Hepatocyte (in vitro differentiated cells): ENCODE data around the gene GPR18. TPM values are rescaled to one million over a fixed set of nuclear protein-coding genes. Genes with fewer than 3 reads are reported as not detected.

ENCODE experiments used
- DNase-seq: peaks from one replicate; pipeline ENCODE4 v3.0.0-alpha.2; 2016; ENCODE audit warnings: low spot score
- H2AFZ ChIP-seq: fragments of 200-600 bp; sonication (generic); 2 replicates; pipeline ENCODE4 v1.6.0; 2016; ENCODE audit warnings: antibody characterized with exemption, mild to moderate bottlenecking
- H3K27ac ChIP-seq: fragments of 200-600 bp; sonication (generic); 2 replicates; pipeline ENCODE4 v1.5.1; 2016; ENCODE audit warnings: mild to moderate bottlenecking
- H3K27me3 ChIP-seq: fragments of 200-600 bp; sonication (generic); 2 replicates; pipeline ENCODE4 v1.6.1; 2016
- H3K36me3 ChIP-seq: fragments of 200-600 bp; sonication (generic); replicated peaks from 2 replicates; pipeline ENCODE4 v1.5.1; 2016; ENCODE audit warnings: low read depth; ENCODE audit not compliant: insufficient read depth
- H3K4me1 ChIP-seq: fragments of 200-600 bp; sonication (generic); 2 replicates; pipeline ENCODE4 v1.5.1; 2016; ENCODE audit warnings: mild to moderate bottlenecking, moderate library complexity; ENCODE audit not compliant: insufficient read depth
- H3K4me2 ChIP-seq: fragments of 200-600 bp; sonication (generic); 2 replicates; pipeline ENCODE4 v1.6.0; 2016
- H3K4me3 ChIP-seq: fragments of 200-600 bp; sonication (generic); 2 replicates; pipeline ENCODE4 v1.5.1; 2016; ENCODE audit warnings: mild to moderate bottlenecking
- H3K79me2 ChIP-seq: fragments of 200-600 bp; sonication (generic); 2 replicates; pipeline ENCODE4 v1.6.0; 2017; ENCODE audit warnings: mild to moderate bottlenecking
- H3K9me2 ChIP-seq: fragments of 200-600 bp; sonication (generic); replicated peaks from 2 replicates; pipeline ENCODE4 v1.6.0; 2017; ENCODE audit warnings: mild to moderate bottlenecking; ENCODE audit not compliant: insufficient read depth
- H3K9me3 ChIP-seq: fragments of 200-600 bp; sonication (generic); 2 replicates; pipeline ENCODE4 v1.5.1; 2016; ENCODE audit warnings: low read depth, mild to moderate bottlenecking
- H4K20me1 ChIP-seq: fragments of 200-600 bp; sonication (generic); 2 replicates; pipeline ENCODE4 v1.6.0; 2016; ENCODE audit warnings: mild to moderate bottlenecking; ENCODE audit not compliant: insufficient read depth, poor library complexity, severe bottlenecking
- CTCF ChIP-seq: fragments of 200-600 bp; sonication (generic); IDR thresholded peaks from 2 replicates; pipeline ENCODE4 v1.5.1; 2016; ENCODE audit warnings: antibody characterized with exemption, mild to moderate bottlenecking; ENCODE audit not compliant: poor library complexity
- EZH2 ChIP-seq: fragments of 200-600 bp; sonication (generic); IDR thresholded peaks from 2 replicates; pipeline ENCODE4 v1.6.1; 2016; ENCODE audit warnings: antibody characterized with exemption, mild to moderate bottlenecking, borderline replicate concordance
- EZH2phosphoT487 ChIP-seq: fragments of 200-600 bp; sonication (generic); IDR thresholded peaks from one replicate; pipeline ENCODE4 v1.6.1; 2018; ENCODE audit warnings: antibody characterized with exemption, mild to moderate bottlenecking, low read depth, moderate library complexity; ENCODE audit not compliant: unreplicated experiment, severe bottlenecking
- WGBS: methylation state at CpG from one replicate; pipeline ENCODE4 v1.1.6; 2016; ENCODE audit warnings: low lambda C conversion rate; ENCODE audit errors: missing lambda C conversion rate; 5-methylcytosine and 5-hydroxymethylcytosine counted together
- polyA plus RNA-seq: library from polyadenylated mRNA; unstranded; fragments of >200 nt; fragmentation: Nextera tagmentation; extraction: Ambion mirVana; gene quantifications from 2 replicates; pipeline ENCODE4 v1.2.1, GENCODE V29; 2016
- total RNA-seq: library from RNA; depleted of rRNA; stranded (reverse); fragments of >200 nt; gene quantifications from 2 replicates; pipeline ENCODE4 v1.2.3, GENCODE V29; 2014

GPR18 gene
- total and polyA plus RNA-seq, 2 experiments from 2014 or later: not detected

GRCh38 chr13:99278843-99279242 is 20.7 kb upstream of the GPR18 start:
- Histone ChIP-seq H2AFZ (no peak overlapping the region), H3K79me2 (peaks cover 4% of the 10 kb centered on the region), H3K36me3 (no peaks in the 10 kb centered on the region), H3K9me3 (no peaks in the 10 kb centered on the region), H3K4me1 (no peaks in the 10 kb centered on the region), H3K27ac (no peak overlapping the region), H3K4me3 (no peak overlapping the region), H3K27me3 (no peaks in the 10 kb centered on the region), H3K4me2 (no peak overlapping the region), H3K9me2 (no peaks in the 10 kb centered on the region), H4K20me1 (no peaks in the 10 kb centered on the region)
- WGBS: 92% methylated on average over 3 of the region's 3 CpGs
- DNase-seq: no peak
- no peak for TF ChIP-seq CTCF
- no peak for TF ChIP-seq EZH2phosphoT487
- TF ChIP-seq EZH2: no peak

GRCh38 chr13:99278200-99278599 is 20.0 kb upstream of the GPR18 start:
- Histone ChIP-seq H3K79me2 (peaks cover 4% of the 10 kb centered on the region), H3K4me1 (no peaks in the 10 kb centered on the region), H3K27ac (no peak overlapping the region), H3K27me3 (no peaks in the 10 kb centered on the region), H3K36me3 (no peaks in the 10 kb centered on the region), H3K4me2 (no peak overlapping the region), H3K9me2 (no peaks in the 10 kb centered on the region), H4K20me1 (no peaks in the 10 kb centered on the region), H2AFZ (no peak overlapping the region), H3K9me3 (no peaks in the 10 kb centered on the region), H3K4me3 (no peak overlapping the region)
- DNase-seq: no peak
- WGBS: 98% methylated on average over 5 of the region's 5 CpGs
- TF ChIP-seq EZH2 (no peak), CTCF (no peak), EZH2phosphoT487 (no peak)

- TF ChIP-seq EZH2 (no peak), CTCF (no peak), EZH2phosphoT487 (no peak)
- no peak overlapping the region for H3K4me2 ChIP-seq
- H4K20me1 ChIP-seq: no peaks in the 10 kb centered on the region
- no peak overlapping the region for H3K4me3 ChIP-seq
- peaks cover 5% of the 10 kb centered on the region for H3K79me2 ChIP-seq
- no peaks in the 10 kb centered on the region for H3K9me3 ChIP-seq
- H3K9me2 ChIP-seq: no peaks in the 10 kb centered on the region
- DNase-seq: no peak
- H3K4me1 ChIP-seq: no peaks in the 10 kb centered on the region
- H3K27ac ChIP-seq: no peak overlapping the region
- no peaks in the 10 kb centered on the region for H3K36me3 ChIP-seq
- 94% methylated on average over 4 of the region's 4 CpGs for WGBS
- no peak overlapping the region for H2AFZ ChIP-seq
- no peaks in the 10 kb centered on the region for H3K27me3 ChIP-seq
These were observed 19.4 kb upstream of the GPR18 start for GRCh38 chr13:99277629-99278028.

GRCh38 chr13:99276706-99277105 is 18.5 kb upstream of the GPR18 start:
- H3K36me3 ChIP-seq: no peaks in the 10 kb centered on the region
- H3K4me2 ChIP-seq: no peak overlapping the region
- H3K9me3 ChIP-seq: no peaks in the 10 kb centered on the region
- 88% methylated on average over 2 of the region's 2 CpGs for WGBS
- no peaks in the 10 kb centered on the region for H3K27me3 ChIP-seq
- no peak overlapping the region for H3K4me3 ChIP-seq
- DNase-seq: no peak
- H4K20me1 ChIP-seq: no peaks in the 10 kb centered on the region
- H3K27ac ChIP-seq: no peak overlapping the region
- H3K79me2 ChIP-seq: peaks cover 12% of the 10 kb centered on the region
- TF ChIP-seq CTCF: no peak
- TF ChIP-seq EZH2: no peak
- no peak for TF ChIP-seq EZH2phosphoT487
- no peaks in the 10 kb centered on the region for H3K9me2 ChIP-seq
- H2AFZ ChIP-seq: no peak overlapping the region
- H3K4me1 ChIP-seq: no peaks in the 10 kb centered on the region
